ENCODE results near the gene MUC13. TPM values are rescaled to one million over a fixed set of nuclear protein-coding genes. Genes with fewer than 3 reads are reported as not detected.

Gene MUC13
- total RNA-seq, 2 experiments from 2014 or later, result not detected

DNA sequence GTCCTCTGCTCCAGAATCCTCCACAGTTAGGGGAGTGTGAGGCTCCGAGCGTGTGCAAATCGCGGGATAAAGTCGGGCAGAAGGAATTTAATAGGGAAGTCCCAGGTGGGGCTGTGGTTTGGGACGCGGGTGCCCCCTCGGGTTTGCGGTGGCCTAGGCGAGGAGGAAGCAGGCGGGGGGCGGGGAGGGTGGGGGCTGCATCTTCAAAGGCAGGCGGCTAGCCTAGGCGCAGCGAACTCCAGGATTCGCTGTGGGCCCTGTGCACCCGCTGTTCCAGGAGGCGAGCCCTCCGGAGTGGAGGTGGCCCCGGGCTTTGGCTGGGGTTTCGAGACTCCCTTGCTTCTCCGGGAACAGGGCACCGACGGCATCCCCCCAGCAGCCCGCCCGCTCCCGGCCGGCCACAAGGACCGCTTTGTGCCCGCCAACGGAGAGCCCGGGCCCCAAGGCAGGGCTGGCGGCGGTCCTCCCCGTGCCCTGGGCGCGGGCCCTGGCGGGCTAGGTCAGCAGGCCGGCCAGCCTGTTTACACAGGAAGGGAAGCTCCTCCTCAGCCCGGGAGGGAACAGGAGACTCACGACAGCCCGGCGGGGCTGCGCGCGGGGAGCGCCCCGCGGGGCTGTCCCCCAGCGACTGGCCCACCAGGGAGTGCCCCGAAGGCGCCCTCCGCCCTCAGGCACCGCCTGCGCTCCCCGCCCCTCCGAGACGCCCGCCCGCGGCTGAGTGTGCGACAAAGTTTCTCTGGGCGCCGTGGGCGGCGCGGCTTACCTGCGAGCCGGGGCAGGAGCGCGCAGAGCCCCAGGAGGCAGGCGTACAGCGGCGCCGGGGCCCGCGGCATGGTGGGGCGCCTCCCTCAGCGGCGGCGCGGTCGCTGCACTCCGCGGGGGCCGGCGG is 48.1 kb downstream of the MUC13 start:
- Mint-ChIP-seq H3K36me3 (ENCODE audit: low read depth) (no peaks in the 10 kb centered on the region), H3K4me3 (peak overlapping the region; percentile 53), H3K9me3 (no peaks in the 10 kb centered on the region), H3K4me1 (peaks cover 8% of the 10 kb centered on the region), H3K27ac (no peak overlapping the region), H3K27me3 (peaks cover 61% of the 10 kb centered on the region)
- DNase-seq, result no peak
- ChIA-PET CTCF (no interaction called here), POLR2A (interaction anchor here (1.2 kb wide), 1 partner anchor 156 kb away, joined by 3 read pairs; the partner anchor contains the start of gene UMPS)

DNA sequence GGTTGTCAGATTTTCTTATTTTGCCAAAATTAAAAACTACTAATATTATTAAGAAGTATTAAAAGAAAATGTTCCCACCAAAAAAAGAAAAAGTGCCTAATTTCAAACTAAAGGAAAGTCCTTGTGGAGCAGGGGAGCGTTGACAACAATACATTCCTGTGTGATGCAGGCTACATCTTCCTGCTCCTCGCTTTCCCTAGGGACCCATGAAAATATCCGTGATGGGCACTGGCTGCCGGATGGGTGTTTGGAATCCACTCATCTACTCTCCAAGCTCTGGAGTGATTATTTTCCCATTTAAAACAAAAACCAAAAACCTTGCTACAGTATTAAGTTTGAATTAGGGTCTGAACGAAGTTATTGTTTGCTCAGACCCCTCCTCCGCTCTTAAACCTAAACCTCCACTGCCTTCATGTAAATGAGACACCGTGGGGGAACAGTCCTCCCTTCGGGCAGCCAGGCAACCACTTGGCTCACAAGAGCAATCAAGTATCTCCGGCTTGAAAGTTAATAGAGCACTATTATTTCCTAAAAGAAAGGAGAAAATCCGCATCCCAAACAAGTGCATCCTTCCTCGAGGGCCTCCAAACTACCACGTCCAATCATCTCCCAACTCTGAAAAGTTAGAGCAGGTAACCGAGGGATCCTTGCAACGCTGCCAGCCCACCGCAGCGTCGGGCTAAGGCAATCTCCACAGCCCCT is 48.9 kb downstream of the MUC13 start:
- POLR2A ChIA-PET, result no interaction called here
- H3K36me3 Mint-ChIP-seq (ENCODE audit: low read depth), result no peaks in the 10 kb centered on the region
- peaks cover 61% of the 10 kb centered on the region for H3K27me3 Mint-ChIP-seq
- peak overlapping the region; percentile 53 for H3K4me3 Mint-ChIP-seq
- DNase-seq, result no peak
- CTCF ChIA-PET, result interaction anchor here (1.2 kb wide), 1 partner anchor 16 kb away, joined by 6 read pairs; no protein-coding TSS in a partner anchor
- no peaks in the 10 kb centered on the region for H3K9me3 Mint-ChIP-seq
- peaks cover 8% of the 10 kb centered on the region for H3K4me1 Mint-ChIP-seq
- no peak overlapping the region for H3K27ac Mint-ChIP-seq

DNA sequence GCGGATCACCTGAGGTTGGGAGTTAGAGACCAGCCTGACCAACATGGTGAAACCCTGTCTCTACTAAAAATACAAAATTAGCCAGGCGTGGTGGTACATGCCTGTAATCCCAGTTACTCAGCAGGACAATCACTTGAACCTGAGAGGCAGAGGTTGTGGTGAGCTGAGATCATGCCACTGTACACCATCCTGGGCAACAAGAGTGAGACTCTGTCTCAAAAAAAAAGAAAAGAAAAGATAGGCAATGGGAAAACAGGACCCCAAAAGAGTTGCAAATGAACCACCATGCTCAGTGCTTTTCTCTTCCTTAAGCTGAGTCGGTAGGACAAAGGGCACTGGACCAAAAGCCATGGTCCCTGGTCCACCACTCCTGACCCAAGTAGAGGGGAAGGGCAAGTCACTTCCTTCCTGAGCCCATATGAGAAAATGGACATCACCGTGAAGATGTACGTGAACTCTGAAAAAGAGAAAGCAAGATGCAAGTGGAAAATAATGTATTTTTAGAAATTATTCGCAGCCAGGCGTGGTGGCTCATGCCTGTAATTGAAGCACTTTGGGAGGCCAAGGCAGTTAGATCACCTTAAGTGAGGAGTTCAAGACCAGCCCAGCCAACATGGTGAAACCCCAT is 50.0 kb downstream of the MUC13 start:
- POLR2A ChIA-PET, result no interaction called here
- no peak for DNase-seq

DNA sequence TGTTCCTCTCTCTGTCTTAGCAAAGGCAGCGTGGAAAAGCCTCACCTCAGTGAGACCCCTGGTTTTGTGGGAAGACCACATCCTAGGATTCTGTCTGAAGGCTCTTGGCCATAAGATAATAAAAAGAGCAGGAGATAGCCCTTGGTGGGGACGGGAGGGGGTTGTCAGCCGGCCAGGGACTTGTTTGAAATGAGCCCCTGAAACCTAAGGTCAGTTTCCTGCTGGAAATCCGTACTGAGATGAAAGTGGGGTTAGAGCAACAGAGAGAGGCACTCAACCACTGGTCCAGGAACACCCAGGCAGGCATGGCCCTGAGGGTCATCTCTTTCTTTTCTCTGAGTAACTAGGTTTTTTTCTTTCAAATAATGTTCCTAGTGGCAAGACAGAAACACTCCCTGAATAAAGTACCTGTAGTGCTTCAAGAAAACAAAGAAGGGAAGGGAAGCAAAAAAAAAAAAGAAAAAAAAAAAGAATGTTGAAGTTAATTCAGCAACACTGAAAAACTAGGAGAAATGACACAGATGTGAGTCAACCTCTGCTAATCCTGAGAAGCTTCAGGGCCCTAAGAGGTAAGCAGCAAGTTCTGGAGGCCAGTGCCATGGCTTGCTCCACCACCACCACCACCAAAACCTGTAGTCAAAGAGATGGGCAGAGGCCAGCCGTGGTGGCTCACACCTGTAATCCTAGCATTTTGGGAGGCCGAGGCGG is 50.6 kb downstream of the MUC13 start:
- H3K27me3 Mint-ChIP-seq, result peaks cover 59% of the 10 kb centered on the region

More for the DNA sequence above, 50.0 kb downstream of the MUC13 start:
- Mint-ChIP-seq H3K4me1 (peaks cover 8% of the 10 kb centered on the region), H3K4me3 (no peak overlapping the region), H3K27ac (no peak overlapping the region), H3K9me3 (no peaks in the 10 kb centered on the region), H3K36me3 (ENCODE audit: low read depth) (no peaks in the 10 kb centered on the region), H3K27me3 (peaks cover 60% of the 10 kb centered on the region)
- CTCF ChIA-PET, result interaction anchor here (1.2 kb wide), 1 partner anchor 17 kb away, joined by 6 read pairs; no protein-coding TSS in a partner anchor

DNA sequence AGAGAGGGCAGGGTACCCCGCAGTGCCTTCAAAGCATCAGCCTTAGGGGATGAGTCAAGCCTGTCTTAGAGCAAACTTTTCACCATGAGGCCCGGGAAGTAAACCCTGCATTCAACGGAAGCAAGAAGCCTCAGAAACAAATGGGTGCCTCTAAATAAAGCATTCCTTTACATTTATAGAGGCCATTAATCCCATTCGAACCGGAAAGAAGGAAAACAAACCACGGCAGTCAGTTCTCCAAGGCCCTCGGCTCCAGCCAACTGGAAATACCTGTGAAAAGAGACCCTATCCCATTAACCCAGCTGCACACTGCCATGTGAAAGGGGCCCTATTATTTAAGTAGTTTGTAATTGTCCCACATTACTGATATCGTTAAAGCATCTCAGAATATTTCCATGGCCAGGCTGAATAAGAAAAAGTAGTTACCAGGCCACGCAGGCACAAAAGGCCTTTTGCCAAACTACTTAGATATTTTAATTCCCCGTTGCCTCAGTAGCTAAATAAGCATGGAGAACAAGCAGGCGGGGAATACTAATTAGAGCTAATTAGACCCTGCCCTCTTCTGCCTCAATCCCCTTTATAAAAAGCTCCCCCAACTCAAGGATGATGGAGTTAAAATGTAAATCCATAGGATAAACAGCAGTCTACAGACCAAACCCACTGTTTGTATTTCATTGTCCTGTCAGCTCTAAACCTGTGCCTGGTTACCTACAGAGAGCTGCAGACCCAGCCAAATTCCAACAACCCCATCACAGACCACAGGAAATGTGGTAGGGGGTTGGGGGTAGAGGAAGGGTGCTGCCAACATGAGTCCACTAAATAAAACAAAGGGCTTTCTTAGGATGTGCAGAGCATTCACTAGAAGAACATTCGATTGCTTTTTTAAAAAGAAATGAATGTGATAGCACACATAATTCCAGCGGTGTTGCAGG is 51.5 kb downstream of the MUC13 start:
- DNase-seq, result no peak
- Mint-ChIP-seq H3K36me3 (ENCODE audit: low read depth) (no peaks in the 10 kb centered on the region), H3K4me3 (no peak overlapping the region), H3K27ac (no peak overlapping the region), H3K9me3 (no peaks in the 10 kb centered on the region), H3K27me3 (peaks cover 52% of the 10 kb centered on the region), H3K4me1 (peaks cover 18% of the 10 kb centered on the region)
- POLR2A ChIA-PET, result no interaction called here
- CTCF ChIA-PET, result no interaction called here

More for the DNA sequence above, 50.6 kb downstream of the MUC13 start:
- Mint-ChIP-seq H3K4me3 (no peak overlapping the region), H3K36me3 (ENCODE audit: low read depth) (no peaks in the 10 kb centered on the region), H3K4me1 (peaks cover 14% of the 10 kb centered on the region), H3K27ac (no peak overlapping the region), H3K9me3 (no peaks in the 10 kb centered on the region)
- ChIA-PET CTCF (no interaction called here), POLR2A (no interaction called here)
- no peak for DNase-seq

DNA sequence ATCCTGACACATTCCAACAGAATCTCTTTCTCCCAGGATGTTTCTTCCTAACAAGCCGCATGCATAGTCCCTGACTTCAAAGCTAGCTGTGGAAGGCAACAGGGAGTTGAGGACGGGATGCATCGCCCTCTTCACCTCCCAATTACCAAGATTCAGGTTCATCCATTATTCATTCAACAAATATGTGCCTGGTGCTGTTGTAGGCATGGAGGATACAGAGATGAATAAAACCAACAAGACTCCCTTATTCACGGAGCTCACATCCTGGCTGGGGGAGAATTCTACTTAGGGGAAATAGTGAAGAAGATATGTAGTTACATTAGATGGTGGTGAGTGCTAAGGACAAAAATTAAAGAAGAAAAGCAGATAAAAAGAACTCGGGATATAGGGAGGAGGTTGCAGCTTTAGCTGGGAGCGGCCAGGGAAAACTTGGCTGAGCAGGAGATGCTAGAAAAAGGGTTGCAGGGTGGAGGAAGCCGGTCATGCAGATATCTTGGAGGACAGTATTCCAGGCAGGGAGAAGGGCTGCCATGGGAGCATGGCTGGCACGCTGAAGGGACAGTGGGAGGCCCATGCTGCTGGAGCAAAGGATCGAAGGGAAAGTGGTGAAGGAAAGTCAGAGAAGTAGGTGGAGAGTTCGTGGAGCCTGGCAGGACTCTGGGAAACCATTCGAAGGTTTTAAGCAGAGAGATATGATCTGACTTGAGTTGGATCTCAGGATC is 52.4 kb downstream of the MUC13 start:
- Mint-ChIP-seq H3K27ac (no peak overlapping the region), H3K9me3 (no peaks in the 10 kb centered on the region), H3K36me3 (ENCODE audit: low read depth) (no peaks in the 10 kb centered on the region), H3K4me3 (no peak overlapping the region), H3K27me3 (peaks cover 47% of the 10 kb centered on the region), H3K4me1 (peaks cover 16% of the 10 kb centered on the region)
- POLR2A ChIA-PET, result no interaction called here
- CTCF ChIA-PET, result interaction anchor here (1.4 kb wide), 1 partner anchor 121 kb away, joined by 5 read pairs; no protein-coding TSS in a partner anchor
- DNase-seq, result no peak

DNA sequence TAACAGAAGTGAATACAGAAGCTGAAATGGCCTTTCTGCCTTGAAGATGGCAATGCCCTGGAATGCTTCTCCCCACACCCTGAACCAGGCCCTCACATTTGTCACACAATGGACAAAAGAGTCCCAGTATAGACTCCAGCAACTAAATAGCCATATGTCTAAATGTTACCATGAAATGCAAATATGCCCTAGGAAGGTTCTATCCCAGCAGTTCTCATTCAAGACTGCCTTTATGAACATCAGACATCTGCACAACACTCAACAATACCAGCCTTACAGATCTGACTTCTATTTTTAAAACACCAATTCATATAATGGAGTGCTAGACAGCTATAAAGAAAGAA is 55.2 kb downstream of the MUC13 start:
- ChIA-PET CTCF (interaction anchor here (0.5 kb wide), 1 partner anchor 15 kb away, joined by 4 read pairs; no protein-coding TSS in a partner anchor), POLR2A (no interaction called here)
- Mint-ChIP-seq H3K27me3 (peaks cover 41% of the 10 kb centered on the region), H3K36me3 (ENCODE audit: low read depth) (no peaks in the 10 kb centered on the region), H3K4me3 (no peak overlapping the region), H3K27ac (no peak overlapping the region), H3K9me3 (no peaks in the 10 kb centered on the region), H3K4me1 (peaks cover 12% of the 10 kb centered on the region)
- DNase-seq, result no peak

DNA sequence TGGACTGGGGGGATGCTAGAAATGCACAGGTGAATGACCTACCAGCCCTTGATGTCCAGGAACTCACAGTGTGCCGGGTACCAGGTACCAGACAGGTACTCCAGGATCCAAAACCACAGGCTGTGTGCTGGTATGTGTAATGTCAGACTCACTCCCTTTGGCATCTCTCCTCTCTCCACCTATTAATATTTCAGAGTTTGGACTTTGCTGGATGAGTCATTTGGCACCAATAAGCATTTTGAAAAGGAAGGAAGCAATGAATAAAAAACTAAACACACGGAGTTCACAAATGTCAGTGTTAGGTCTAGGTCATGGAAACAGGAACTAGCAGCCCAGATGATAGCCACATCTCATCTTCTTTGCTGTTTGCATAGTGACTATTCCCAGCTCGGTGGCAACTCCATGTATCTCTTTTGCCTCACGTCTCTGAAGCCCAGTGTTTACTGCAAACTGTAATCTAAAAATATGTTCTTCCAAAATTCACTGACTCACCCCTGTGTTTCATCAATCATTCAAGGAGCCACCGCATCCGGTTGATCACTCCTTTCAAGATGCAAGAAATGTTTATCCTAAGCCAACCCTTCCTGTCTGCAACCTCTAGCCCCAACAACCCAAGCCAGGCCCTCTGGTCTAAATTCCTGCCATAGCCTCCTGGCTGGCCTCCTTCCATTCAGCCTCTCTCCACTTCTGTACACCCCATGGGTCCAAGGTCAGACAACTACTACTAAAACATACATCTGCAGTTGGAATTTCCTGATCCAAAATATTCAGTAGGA is 55.8 kb downstream of the MUC13 start:
- Mint-ChIP-seq H3K36me3 (ENCODE audit: low read depth) (no peaks in the 10 kb centered on the region), H3K27me3 (peaks cover 36% of the 10 kb centered on the region), H3K9me3 (no peaks in the 10 kb centered on the region), H3K27ac (no peak overlapping the region), H3K4me1 (peaks cover 12% of the 10 kb centered on the region), H3K4me3 (no peak overlapping the region)
- CTCF ChIA-PET, result interaction anchor here (0.5 kb wide), 1 partner anchor 15 kb away, joined by 4 read pairs; no protein-coding TSS in a partner anchor
- POLR2A ChIA-PET, result no interaction called here
- peak; percentile 40 for DNase-seq

DNA sequence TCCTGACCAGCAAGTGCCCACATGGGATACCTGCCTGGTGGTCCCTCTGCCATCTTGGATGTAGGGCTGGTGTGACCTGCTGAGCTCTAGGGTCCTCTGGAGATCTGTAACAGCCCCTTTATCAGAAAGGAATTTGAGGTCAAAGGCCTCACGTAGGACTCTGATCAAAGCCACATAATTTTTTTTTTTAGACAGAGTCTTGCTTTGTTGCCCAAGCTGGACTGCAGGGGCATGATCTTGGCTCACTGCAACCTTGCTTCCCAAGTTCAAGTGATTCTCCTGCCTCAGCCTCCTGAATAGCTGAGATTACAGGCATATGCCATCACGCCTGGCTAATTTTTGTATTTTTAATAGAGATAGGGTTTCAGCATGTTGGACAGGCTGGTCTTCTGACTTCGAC is 56.9 kb downstream of the MUC13 start:
- no peak for DNase-seq
- peaks cover 35% of the 10 kb centered on the region for H3K27me3 Mint-ChIP-seq
- H3K36me3 Mint-ChIP-seq (ENCODE audit: low read depth), result no peaks in the 10 kb centered on the region
- no peak overlapping the region for H3K27ac Mint-ChIP-seq
- CTCF ChIA-PET, result interaction anchor here (0.6 to 1.9 kb wide), 3 partner anchors 24 to 117 kb away, joined by 3 to 7 read pairs (median 4); no protein-coding TSS in a partner anchor
- H3K4me1 Mint-ChIP-seq, result peaks cover 12% of the 10 kb centered on the region
- POLR2A ChIA-PET, result no interaction called here
- no peaks in the 10 kb centered on the region for H3K9me3 Mint-ChIP-seq
- H3K4me3 Mint-ChIP-seq, result no peak overlapping the region

DNA sequence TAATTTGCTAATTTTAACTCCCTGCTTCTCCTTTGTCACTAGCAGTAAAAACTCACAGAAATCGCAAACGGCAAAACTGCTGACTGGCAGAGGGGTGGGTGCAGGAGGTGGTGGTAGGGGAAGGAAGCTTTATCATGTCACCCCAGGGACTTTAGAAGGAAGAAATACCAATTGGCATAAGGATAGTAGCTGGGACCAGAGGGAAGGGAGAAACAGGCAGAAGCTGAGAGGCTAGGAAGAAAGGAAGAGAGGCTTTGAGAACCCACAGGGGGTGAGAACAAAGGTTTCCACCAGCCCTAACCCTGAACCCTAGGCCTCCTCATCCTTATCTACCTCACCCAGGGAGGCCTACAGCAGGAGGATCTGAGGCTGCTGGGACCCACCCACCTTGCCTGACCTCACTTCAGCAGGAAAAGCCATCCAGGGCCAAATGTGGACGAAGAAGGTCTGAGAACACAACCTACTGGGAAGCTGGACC is 58.1 kb downstream of the MUC13 start:
- H3K9me3 Mint-ChIP-seq, result no peaks in the 10 kb centered on the region
- H3K27me3 Mint-ChIP-seq, result peaks cover 31% of the 10 kb centered on the region
- DNase-seq, result no peak
- H3K4me3 Mint-ChIP-seq, result no peak overlapping the region
- H3K27ac Mint-ChIP-seq, result no peak overlapping the region
- POLR2A ChIA-PET, result no interaction called here
- H3K36me3 Mint-ChIP-seq (ENCODE audit: low read depth), result no peaks in the 10 kb centered on the region
- peaks cover 12% of the 10 kb centered on the region for H3K4me1 Mint-ChIP-seq
- CTCF ChIA-PET, result interaction anchor here (0.6 to 1.9 kb wide), 4 partner anchors 25 to 116 kb away, joined by 3 to 7 read pairs (median 4); no protein-coding TSS in a partner anchor

DNA sequence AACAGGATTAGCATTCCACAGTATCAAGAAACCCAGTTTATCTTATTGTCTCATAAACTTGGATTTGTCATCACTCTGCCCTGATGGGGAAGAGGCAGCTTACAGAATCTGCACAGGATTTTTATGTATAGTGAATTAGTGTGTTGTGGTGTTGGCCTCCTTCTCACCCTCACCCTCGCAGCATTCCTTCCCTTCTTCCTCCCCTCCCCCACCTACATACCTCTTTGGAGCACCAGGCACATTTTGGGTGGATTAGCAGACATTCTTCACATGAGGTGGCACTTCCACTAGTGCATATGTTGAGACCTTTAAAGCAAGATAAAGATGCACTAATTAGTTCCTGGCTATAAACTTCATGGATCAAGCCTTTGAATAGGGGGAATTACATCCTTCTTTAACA is 61.3 kb downstream of the MUC13 start:
- CTCF ChIA-PET, result no interaction called here
- Mint-ChIP-seq H3K36me3 (ENCODE audit: low read depth) (no peaks in the 10 kb centered on the region), H3K27me3 (peaks cover 28% of the 10 kb centered on the region), H3K9me3 (no peaks in the 10 kb centered on the region), H3K27ac (no peak overlapping the region), H3K4me1 (no peaks in the 10 kb centered on the region), H3K4me3 (no peak overlapping the region)
- POLR2A ChIA-PET, result no interaction called here
- no peak for DNase-seq

Data from activated CD4-positive, alpha-beta memory T cell treated with anti-CD3 and anti-CD28 coated beads, Interleukin-2, amount 10 ng/mL, durations not matched to agents 7 days and 5 days (primary cell).